ENCODE results near the gene TPCN1.

TPCN1 gene

DNA sequence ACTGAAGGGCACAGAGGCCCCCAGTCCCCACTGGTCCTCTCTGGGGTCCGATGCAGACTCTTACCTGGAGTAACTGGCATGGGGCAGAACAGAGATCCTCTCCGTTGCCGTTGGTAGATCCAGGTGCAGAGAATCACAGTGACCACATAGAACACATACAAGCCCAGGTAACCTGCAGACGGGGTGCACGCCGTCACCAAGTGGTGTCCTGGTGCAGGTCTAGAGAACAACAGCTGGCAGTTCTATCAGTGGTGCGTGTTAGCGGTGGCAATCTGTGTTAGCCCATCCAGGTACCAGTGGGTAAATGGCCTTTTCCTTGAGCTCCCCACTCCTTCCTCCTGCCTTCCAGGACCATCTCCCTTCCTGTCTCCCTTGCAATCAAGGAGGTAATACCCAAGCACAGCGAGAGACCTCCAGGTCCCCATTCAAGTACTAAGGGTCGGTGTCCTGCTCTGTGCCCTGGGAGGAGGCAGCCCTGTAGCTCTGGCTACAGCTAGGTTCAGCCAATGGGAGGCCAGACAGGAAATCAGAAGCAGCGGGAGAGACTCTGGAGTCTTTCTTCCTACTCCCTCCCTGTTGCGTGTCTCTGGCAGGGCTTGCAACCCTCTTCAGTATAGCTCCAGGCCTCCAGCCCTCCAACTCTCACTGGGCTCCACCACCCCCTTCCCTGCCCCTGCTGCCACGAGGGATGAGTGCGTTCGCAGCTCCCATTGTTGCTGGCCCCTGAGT, 97.8 kb downstream of the TPCN1 start:
- no peak for DNase-seq

GRCh38 chr12:113320401-113320800, 99.1 kb downstream of the TPCN1 start:
- no peak for DNase-seq

GRCh38 chr12:113322343-113322742, 101.1 kb downstream of the TPCN1 start:
- DNase-seq = no peak

- DNase-seq = no peak
These were observed 104.7 kb downstream of the TPCN1 start for GRCh38 chr12:113325916-113326315.

DNA sequence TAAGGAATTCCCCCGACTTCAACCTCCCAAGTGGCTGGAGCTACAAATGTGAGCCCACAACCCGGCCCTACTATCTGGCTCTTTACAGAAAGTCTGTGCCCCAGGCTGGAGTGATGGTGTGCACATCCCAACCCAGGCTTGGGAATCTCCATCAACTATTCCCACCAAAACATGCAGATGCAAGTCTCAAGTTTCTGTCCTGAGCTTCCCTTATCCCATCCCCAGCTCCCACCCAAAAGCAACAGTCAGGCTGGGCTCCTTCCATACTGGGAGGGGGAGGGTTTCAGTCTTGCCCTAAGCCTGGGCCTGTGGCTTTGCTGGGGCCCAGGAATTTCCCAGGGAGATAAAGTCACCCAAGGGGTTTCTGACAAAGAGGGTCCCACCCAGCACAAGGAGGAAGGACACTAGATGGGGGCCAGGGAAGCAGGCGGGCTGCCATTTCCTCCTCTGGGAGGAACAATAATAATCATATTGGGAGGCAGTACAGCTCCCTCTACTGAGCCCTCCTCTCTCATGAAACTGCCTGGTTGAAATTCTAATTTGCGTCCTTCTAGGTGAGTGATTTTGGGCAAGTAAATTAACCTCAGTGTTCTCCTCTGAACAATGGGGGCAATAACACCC, 105.6 kb downstream of the TPCN1 start:
- no peak for DNase-seq

GRCh38 chr12:113328368-113328889, 107.2 kb downstream of the TPCN1 start:
- no peak for DNase-seq

- no peak for DNase-seq
These were observed 107.9 kb downstream of the TPCN1 start for GRCh38 chr12:113329022-113329790.

- no peak for DNase-seq
These were observed 108.6 kb downstream of the TPCN1 start for GRCh38 chr12:113329791-113330417.

- DNase-seq = no peak
These were observed 109.2 kb downstream of the TPCN1 start for GRCh38 chr12:113330505-113330904.

DNA sequence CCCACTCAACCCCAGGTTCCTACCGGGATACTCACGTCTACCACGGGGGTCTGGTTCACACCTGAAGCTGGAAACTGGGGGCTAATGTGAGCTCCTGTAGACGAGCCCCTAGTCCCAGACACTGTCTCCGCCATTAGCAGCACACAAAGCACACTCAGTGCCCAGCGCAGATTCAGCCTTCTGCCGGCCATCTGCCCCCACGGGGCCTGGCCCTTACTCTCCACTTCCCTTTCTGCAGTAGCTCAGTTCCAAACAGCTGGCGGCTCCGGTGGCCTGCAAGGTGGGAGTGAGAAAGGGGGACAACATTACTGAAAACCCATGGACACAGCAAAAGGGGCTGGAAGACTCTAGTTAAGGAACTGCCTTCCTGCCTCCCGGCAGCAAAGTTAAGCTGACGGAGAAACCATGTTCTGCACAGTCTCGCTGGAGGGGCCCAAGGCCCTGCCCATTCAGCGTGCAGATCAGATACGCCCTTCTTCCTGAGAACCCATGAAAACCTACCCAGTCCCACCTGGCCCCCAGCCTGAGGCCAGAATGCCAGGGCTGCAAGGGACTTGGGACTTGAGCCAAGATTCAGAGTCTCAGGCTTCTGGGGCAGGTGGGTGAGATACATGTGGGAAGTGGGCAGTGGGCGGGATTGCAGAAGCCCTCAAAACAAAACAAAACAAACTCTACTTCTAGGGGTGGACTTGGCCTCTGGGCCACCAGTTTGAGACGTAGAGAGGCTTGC, 111.6 kb downstream of the TPCN1 start:
- DNase-seq = no peak

DNA sequence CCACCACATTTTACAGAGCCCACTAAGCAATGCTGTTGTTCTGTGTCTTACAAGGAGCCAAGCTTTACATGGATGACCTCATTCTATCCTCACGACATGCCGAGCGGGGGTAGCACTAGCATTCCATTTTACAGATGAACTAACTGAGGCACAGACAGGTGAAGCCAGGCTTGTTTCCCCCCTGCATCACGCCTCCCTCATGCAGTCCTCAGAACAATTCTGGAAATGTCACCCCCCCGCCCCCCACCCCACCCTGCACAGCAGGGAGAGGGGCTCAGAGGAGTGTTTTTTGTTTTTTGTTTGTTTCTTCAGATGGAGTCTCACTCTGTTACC, 112.1 kb downstream of the TPCN1 start:
- DNase-seq = no peak

- DNase-seq = no peak
These were observed 112.9 kb downstream of the TPCN1 start for GRCh38 chr12:113333877-113334785.

DNA sequence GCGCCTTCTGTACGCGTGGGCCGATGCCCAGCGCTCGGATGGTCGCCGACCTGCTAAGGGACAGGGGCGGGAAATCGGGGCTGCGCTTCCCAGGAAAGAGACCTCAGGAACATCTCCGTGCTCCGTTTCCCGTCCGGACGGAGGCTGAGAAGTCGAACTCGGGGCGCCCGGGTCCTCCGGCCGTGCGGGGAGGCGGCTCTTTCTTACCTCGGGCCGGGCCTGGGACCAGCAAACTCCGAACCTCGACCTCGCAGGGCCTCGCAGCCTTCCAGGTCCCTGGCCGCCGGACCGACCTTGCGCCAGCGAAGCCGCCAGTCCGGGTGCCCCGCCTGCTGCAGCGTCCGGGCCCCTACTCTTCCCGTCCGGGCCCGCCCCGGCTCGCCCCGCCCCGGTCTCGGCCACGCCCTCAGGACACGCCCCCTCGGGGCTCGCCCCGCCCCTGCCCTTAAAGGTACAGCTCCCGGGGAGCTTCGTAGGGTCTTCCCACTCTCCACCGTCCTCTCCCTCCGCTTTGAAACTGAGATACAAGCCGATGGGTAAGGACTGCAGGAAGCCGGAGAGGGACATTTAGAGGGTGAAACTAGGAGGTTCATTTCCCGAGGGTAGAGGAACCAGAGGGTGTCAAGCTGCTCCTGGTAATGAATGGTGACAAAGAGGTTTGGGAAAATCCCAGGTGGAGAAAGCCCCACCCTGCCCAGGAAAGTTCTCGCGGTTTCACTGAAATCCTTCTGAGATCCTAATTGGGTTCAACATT, 113.7 kb downstream of the TPCN1 start, which contains the start of gene SLC8B1:
Gene SLC8B1 (minus strand): TSS at position 324 of the 754 bp plus-strand sequence. CDS start 2,231 bp downstream, outside the sequence.
- peak in 1 of 2 donors; percentile 76 for DNase-seq

- no peak for DNase-seq
These were observed 118.3 kb downstream of the TPCN1 start for GRCh38 chr12:113339540-113339939.

DNA sequence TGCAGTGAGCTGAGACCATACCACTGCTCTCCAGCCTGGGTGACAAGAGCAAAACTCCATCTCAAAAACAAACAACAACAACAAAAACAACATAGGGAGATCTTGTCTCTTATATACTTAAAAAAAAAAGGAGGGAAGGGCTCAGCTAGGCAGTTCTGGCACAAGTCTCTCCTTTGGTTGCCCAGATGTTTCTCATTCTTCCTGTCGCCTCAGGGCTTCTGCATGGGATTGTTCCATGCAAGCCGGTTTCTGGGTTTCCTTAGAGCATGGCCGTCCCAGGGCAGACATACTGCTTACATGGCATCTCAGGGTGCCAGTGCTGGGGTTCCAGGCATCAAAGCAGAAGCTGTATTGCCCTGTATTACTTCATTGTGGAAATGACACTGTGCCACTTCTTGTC, 118.8 kb downstream of the TPCN1 start:
- DNase-seq = no peak

DNA sequence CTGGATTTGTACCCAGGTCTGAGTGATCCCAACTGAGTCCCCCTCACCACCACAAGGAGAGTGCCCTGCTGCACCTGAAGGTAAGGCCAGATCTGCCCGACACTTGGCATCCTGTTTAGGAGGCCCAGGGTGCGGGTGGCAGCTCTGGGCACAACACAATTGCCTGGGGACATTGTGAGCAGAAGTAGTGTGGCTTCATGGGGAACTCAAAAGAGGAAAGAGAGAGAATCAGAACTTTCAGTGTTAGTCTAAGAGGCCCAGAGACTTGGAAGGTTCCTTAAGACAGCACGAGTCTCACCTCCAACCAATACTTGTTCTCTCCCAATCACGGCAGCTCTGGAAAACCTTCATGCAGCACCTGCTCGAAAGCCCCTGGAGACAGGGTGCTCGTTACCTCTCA, 120.3 kb downstream of the TPCN1 start:
- no peak for DNase-seq

GRCh38 chr12:113345318-113345717, 124.1 kb downstream of the TPCN1 start:
- no peak for DNase-seq

DNA sequence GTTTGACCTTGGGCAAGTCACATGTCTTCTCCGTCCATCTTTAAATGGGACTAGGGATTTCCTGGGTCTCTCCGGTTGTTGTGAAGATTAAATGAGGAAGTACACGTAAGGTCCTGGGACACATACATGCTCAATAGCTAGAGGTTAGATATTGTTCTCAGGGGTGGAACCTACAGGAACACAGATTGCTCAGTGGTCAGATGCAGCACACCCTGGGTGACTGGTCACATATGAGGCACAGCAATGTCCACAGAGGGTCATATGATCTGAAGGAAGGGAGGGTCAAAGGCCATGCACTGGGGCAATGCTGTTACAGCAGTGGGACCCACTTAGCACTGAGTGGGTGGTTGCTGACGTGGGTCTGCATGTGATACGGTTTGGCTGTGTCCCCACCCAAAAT, 125.1 kb downstream of the TPCN1 start:
- DNase-seq = no peak

GRCh38 chr12:113347107-113347506, 125.8 kb downstream of the TPCN1 start:
- no peak for DNase-seq

- no peak for DNase-seq
These were observed 126.6 kb downstream of the TPCN1 start for GRCh38 chr12:113347892-113348291.
